Activated CD4-positive, alpha-beta T cell treated with anti-CD3 and anti-CD28 coated beads, Interleukin-2, amount 10 ng/mL, durations not matched to agents 24 days and 14 days (primary cell): ENCODE data around the gene HEBP1. TPM values are rescaled to one million over a fixed set of nuclear protein-coding genes. Genes with fewer than 3 reads are reported as not detected.

Source experiments
- DNase-seq: peaks from one replicate; pipeline ENCODE4 v3.0.0; 2022
- H3K27ac Mint-ChIP-seq: one replicate; pipeline ENCODE4 v1.8.0; 2022; ENCODE audit warnings: mild to moderate bottlenecking, mixed read lengths
- H3K27me3 Mint-ChIP-seq: one replicate; pipeline ENCODE4 v1.8.0; 2022; ENCODE audit warnings: mixed read lengths
- H3K36me3 Mint-ChIP-seq: one replicate; pipeline ENCODE4 v1.8.0; 2022; ENCODE audit warnings: low read depth, mild to moderate bottlenecking, mixed read lengths
- H3K4me1 Mint-ChIP-seq: one replicate; pipeline ENCODE4 v1.8.0; 2021; ENCODE audit warnings: mixed read lengths
- H3K4me3 Mint-ChIP-seq: one replicate; pipeline ENCODE4 v1.8.0; 2022; ENCODE audit warnings: mild to moderate bottlenecking, moderate library complexity, mixed read lengths
- H3K9me3 Mint-ChIP-seq: one replicate; pipeline ENCODE4 v1.8.0; 2021; ENCODE audit warnings: mixed read lengths
- intact Hi-C: fragments of 100-400 bp; cut with micrococcal nuclease; formaldehyde crosslinking; loops from one replicate; pipeline ENCODE4 v1.15.1; 2023
- total RNA-seq: library from RNA; stranded (reverse); gene quantifications from 2 replicates; pipeline ENCODE4 v1.2.3, GENCODE V29; 2022

The HEBP1 gene
- total RNA-seq, 1 donor from 2014 or later: 13.8 TPM

DNA sequence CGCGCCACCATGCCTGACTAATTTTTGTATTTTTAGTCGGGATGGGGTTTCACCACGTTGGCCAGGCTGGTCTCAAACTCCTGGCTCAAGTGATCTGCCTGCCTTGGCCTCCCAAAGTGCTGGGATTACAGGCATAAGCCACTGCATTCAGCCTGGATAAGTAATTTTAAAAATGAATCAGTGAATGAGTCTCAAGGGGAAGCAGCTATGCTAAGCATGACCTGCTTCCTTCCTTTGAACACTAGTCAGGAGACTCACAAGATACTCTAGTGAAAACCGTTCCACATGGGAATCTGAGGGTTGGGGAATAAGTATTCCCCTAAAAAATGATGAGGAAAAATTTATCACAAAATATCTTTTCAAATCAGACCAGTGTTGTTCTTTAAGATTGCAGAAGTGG, 33.4 kb upstream of the HEBP1 start:
- intact Hi-C loops: no loop called here
- no peaks in the 10 kb centered on the region for H3K4me1 Mint-ChIP-seq

DNA sequence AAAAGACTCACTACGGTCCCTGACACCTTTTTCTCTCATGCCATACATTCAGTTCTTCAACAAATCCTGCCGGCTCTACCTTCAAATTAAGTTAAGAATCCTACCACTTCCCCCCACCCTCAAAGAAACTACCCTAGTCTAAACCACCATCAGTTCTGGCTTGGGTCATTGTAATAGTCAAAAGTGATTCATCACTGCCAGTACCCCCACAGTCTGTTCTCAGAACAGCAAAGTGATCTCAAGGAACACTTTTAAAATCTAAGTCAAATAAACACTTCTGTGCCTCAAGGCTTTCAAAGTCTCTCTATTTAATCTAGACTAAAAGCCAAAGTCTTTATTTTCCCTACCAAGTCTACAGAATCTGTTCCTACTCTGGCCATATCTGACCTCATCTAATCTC, 32.1 kb upstream of the HEBP1 start:
- Mint-ChIP-seq H3K4me3 (no peak overlapping the region), H3K4me1 (no peaks in the 10 kb centered on the region), H3K27ac (no peak overlapping the region), H3K9me3 (no peaks in the 10 kb centered on the region), H3K27me3 (peaks cover 12% of the 10 kb centered on the region), H3K36me3 (no peaks in the 10 kb centered on the region)
- intact Hi-C loops: no loop called here
- DNase-seq: no peak

More for the DNA sequence above, 33.4 kb upstream of the HEBP1 start:
- Mint-ChIP-seq H3K27me3 (peaks cover 10% of the 10 kb centered on the region), H3K36me3 (no peaks in the 10 kb centered on the region), H3K27ac (no peak overlapping the region), H3K4me3 (no peak overlapping the region), H3K9me3 (no peaks in the 10 kb centered on the region)
- DNase-seq: no peak

DNA sequence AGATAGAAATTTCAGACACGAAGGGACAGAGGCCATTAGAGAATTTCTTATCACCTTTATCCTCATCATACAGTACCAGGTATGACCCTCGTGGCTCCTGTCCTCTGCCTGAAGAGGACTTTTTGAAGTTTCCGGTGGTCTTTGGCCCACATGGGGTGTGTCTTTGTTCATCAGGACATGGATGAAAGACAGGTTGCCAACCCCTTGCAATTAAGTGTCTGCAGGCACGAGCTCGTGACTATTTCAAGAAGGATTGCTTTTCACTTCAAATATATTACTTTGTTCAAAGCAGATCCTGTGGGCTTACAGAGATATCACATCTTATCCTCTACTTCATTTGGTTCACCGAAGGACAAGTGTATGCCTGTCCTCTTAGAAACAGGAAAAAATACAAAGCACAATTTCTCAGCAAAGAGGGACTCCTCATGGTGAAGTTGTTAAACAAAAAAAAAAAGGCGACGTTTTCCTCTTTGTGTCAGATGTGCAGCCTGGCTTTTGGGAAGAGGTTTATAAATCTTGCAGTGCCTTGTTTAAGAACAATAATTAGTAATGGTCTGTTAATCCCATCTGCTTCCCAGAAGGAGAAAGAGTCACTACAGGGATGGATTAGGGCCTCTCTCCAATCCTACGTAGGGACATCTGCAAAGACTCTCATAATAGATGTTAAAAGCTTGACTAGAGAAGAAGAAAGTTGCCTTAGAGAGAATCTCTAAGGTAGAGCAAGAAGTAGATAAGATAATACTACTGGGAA, 30.7 kb upstream of the HEBP1 start:
- H3K27ac Mint-ChIP-seq: no peak overlapping the region
- H3K4me3 Mint-ChIP-seq: no peak overlapping the region
- no peak for DNase-seq
- H3K36me3 Mint-ChIP-seq: no peaks in the 10 kb centered on the region
- intact Hi-C loops: no loop called here
- H3K27me3 Mint-ChIP-seq: peaks cover 24% of the 10 kb centered on the region
- no peaks in the 10 kb centered on the region for H3K4me1 Mint-ChIP-seq
- H3K9me3 Mint-ChIP-seq: no peaks in the 10 kb centered on the region

DNA sequence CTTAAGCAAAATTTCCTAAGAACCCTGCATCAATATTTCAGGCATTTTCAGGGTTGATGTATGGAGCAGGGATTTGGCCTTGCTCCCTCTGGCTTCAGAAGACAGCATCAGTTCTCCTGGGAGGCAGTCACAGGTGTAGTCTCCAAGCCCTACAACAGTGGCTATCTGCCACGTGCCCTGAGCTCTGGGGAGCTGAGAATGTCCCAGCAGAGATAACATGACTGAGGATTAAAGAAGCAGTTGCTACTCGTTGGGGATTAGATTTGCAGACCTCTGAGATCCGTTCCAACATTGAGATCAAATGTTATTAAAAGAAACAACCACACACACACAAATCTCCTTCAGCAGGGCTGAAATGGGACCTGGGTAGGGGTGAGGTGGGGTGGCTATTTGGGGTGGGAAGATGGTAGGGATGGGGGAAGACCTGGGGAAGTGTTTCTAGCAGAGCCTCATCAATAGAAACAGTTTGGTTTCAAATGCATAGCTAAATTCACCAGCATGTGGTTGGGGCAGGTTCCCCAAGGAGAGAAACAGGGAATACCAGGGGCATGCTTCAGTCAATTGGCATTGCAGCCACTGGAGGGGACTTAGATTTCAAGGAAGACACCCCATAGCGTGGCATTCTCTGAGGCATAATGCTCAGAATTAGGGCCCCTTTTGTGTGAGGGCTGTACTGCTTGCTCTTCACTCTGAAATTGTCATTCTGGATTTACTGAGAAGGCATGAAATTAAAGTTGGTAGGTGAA, 28.9 kb upstream of the HEBP1 start:
- Mint-ChIP-seq H3K27me3 (peaks cover 33% of the 10 kb centered on the region), H3K9me3 (no peaks in the 10 kb centered on the region), H3K4me1 (no peaks in the 10 kb centered on the region), H3K4me3 (no peak overlapping the region), H3K27ac (no peak overlapping the region), H3K36me3 (no peaks in the 10 kb centered on the region)
- intact Hi-C loops: no loop called here
- DNase-seq: no peak

DNA sequence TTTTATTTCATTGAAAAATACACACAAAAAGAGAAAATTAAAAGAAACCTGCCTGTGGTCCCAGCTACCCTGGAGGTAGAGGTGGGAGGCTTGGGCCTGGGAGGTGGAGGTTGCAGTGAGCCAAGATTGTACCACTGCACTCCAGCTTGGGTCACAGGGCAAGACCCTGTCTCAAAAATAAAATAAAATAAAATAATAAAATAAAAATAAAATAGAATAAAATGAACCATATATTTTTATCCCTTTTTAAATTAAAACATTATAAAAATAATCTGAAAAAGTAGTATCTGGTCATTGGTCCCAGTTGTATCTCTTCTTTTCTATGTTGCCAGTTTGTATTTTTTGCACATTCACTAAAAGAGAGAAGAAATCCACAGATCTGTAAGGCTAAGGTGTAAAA, 27.4 kb upstream of the HEBP1 start:
- Mint-ChIP-seq H3K27me3 (peaks cover 35% of the 10 kb centered on the region), H3K4me1 (no peaks in the 10 kb centered on the region), H3K4me3 (no peak overlapping the region), H3K36me3 (no peaks in the 10 kb centered on the region), H3K27ac (no peak overlapping the region), H3K9me3 (no peaks in the 10 kb centered on the region)
- intact Hi-C loops: no loop called here
- DNase-seq: no peak

DNA sequence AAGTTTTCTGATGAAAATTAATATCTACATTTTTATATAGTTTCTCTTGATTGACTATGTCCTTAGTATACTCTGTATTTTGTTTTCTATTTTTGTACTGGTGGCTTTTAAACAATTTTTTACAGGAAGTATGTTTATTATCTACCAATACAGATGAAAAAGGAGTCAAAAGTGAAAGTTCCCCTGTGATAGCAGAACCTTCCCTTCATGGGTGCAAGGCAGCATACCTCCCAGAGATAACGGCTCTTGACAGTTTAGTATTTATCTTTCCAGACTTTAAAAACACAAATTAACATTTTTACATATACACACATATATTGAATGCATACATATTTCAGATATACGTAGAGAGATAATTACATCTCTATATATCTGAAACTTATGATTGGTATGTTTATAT, 27.0 kb upstream of the HEBP1 start:
- Mint-ChIP-seq H3K36me3 (no peaks in the 10 kb centered on the region), H3K27me3 (peaks cover 35% of the 10 kb centered on the region), H3K4me1 (no peaks in the 10 kb centered on the region), H3K4me3 (no peak overlapping the region), H3K27ac (no peak overlapping the region), H3K9me3 (no peaks in the 10 kb centered on the region)
- intact Hi-C loops: no loop called here
- DNase-seq: no peak

DNA sequence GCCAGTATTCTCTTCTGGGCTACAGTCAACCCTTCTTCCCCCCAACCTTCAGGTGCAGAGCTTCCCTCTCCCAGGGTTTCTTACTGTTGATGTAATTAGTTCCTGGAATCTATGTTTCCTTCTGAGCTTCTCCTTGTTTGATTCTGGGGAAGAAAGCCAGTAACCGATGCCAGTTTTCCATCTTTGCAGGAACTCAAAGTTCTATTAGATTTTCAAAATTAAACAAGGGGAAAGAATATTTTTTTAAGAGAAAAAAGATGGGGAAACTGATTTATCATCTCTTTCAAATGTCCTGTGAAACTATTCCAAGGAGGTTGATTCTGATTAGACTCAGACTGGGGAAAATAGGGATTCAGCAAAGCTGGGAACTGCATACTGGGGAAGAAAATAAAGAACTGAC, 26.2 kb upstream of the HEBP1 start:
- Mint-ChIP-seq H3K4me1 (no peaks in the 10 kb centered on the region), H3K27ac (no peak overlapping the region), H3K9me3 (no peaks in the 10 kb centered on the region), H3K27me3 (peaks cover 35% of the 10 kb centered on the region), H3K36me3 (no peaks in the 10 kb centered on the region), H3K4me3 (no peak overlapping the region)
- DNase-seq: no peak
- intact Hi-C loops: no loop called here

DNA sequence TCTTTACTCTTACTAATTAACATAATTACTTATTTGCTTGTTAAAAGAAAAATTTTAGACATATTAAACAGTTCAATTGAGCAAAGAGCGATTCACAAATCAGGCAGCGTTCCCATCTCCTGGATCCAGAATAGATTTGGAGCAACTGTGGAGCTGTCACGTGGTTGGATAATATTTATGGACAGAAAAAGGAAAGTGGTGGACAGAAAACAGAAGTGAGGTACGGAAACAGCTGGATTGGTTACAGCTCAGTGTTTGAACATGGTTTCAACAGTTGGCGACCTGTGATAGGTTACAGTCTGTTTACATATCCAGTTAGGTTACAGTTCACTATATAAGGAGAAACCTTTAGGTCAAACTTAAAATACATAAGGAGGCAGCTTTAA, 24.5 kb upstream of the HEBP1 start:
- Mint-ChIP-seq H3K27ac (no peak overlapping the region), H3K27me3 (peaks cover 33% of the 10 kb centered on the region), H3K9me3 (no peaks in the 10 kb centered on the region), H3K36me3 (no peaks in the 10 kb centered on the region), H3K4me3 (no peak overlapping the region), H3K4me1 (no peaks in the 10 kb centered on the region)
- DNase-seq: no peak
- intact Hi-C loops: no loop called here

DNA sequence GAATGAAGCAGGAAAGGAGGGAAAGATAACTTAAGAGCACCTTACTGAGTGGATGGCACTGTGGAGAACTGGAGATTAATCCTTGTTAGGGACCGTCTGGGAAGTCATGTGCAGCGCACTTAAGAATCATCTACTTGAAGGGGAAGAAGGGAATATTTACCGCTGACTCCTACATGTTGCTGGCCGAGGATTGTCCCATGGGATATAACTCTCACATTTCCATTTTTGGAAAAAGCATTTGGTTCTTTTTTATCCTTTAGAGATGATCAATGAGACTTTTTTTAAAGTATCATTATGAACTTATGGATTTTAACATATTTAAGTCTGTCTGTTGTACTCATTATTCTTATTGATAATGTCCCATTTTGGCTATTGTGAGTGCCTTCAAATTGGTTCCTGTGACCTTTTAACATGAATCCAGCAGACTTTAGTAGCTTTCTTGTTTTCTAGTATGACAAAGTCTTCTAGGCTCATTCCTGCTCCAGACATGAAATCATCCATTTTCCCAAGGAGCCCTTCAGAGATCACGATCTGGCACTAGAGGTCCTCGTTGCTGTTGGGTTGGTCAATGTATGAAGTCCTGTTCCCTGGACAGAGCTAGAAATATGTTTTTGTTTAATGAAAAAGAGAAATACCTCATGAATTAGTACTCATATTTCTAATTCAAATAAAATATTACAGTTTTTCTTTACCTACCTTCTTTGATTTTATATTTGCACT, 23.9 kb upstream of the HEBP1 start:
- Mint-ChIP-seq H3K4me3 (no peak overlapping the region), H3K4me1 (no peaks in the 10 kb centered on the region), H3K9me3 (no peaks in the 10 kb centered on the region), H3K27me3 (peaks cover 32% of the 10 kb centered on the region), H3K36me3 (no peaks in the 10 kb centered on the region), H3K27ac (no peak overlapping the region)
- no peak for DNase-seq
- intact Hi-C loops: no loop called here

DNA sequence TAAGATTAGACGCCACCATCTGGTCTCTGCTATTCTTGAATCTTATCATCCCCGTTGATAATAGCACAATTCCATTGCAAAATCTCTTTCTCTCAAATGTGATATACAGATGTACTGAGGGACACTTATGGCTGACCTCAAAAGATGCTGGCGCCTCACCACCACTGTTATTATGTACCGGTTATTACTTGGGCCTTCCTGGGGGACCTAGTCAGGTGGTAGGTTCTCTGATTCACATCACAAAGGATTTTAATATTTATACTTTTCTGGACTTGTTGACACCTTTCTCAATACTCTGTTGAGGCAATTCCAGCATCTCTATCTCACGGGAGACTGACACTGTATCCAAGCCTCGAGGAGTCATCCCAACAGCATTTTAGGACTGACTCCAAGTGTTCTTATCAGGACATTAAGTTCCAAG, 22.8 kb upstream of the HEBP1 start:
- intact Hi-C loops: no loop called here
- Mint-ChIP-seq H3K4me1 (no peaks in the 10 kb centered on the region), H3K9me3 (no peaks in the 10 kb centered on the region), H3K27ac (no peak overlapping the region), H3K36me3 (no peaks in the 10 kb centered on the region), H3K4me3 (no peak overlapping the region), H3K27me3 (peaks cover 38% of the 10 kb centered on the region)
- DNase-seq: no peak

DNA sequence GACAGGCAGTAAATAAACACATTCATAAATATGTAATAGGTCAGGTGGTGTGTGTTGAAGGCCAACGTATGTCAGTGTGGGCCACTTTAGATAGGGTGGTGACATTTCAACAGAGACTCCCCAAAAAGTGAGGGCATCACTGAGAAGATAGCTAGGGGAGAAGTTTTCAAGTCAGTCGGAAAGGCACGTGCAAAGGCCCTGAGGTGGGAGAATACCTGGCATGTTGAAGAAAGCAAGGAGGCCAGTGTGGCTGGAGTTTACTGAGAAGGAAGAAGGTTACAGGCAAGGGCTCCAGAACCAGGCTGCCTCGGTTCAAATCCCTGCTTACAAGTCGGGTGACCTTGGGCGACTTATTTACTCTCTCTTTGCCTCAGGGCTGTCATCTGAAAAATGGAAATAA, 11.0 kb upstream of the HEBP1 start:
- Mint-ChIP-seq H3K4me1 (no peaks in the 10 kb centered on the region), H3K27ac (no peak overlapping the region), H3K36me3 (no peaks in the 10 kb centered on the region), H3K4me3 (no peak overlapping the region), H3K9me3 (no peaks in the 10 kb centered on the region), H3K27me3 (peaks cover 28% of the 10 kb centered on the region)
- intact Hi-C loops: no loop called here
- DNase-seq: no peak

DNA sequence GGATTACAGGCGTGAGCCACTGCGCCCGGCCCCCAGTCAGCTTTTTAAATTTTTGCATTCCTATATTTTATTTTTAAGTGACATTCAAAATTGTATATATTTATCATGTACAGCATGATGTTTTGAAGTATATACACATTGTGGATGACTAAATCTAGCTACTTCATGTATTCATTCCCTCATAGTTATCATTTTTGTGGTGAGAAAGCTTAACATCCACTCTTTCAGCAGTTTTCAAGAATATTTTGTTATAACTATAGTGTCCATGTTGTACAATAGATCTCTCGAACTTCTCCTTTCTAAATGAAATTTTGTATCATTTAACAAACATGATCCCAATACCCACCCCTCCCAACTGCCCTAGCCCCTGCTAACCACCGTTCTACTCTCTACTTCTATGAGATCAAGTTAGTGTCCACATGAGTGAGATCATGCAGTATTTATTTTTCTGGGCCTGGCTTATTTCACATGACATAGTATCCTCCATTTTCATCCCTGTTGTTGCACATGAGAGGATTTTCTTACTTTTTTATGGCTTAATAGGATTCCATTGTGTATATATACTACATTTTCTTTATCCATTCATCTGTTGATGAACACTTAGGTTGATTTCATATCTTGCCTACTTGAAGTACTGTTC, 8.8 kb upstream of the HEBP1 start:
- peaks cover 28% of the 10 kb centered on the region for H3K27me3 Mint-ChIP-seq
- H3K4me1 Mint-ChIP-seq: no peaks in the 10 kb centered on the region
- H3K27ac Mint-ChIP-seq: no peak overlapping the region
- H3K4me3 Mint-ChIP-seq: no peak overlapping the region
- no peak for DNase-seq
- no peaks in the 10 kb centered on the region for H3K9me3 Mint-ChIP-seq
- intact Hi-C loops: loop anchor here (10.0 kb wide), 1 partner anchor 1356 kb away; the partner anchor contains the start of gene ATF7IP
- H3K36me3 Mint-ChIP-seq: no peaks in the 10 kb centered on the region

DNA sequence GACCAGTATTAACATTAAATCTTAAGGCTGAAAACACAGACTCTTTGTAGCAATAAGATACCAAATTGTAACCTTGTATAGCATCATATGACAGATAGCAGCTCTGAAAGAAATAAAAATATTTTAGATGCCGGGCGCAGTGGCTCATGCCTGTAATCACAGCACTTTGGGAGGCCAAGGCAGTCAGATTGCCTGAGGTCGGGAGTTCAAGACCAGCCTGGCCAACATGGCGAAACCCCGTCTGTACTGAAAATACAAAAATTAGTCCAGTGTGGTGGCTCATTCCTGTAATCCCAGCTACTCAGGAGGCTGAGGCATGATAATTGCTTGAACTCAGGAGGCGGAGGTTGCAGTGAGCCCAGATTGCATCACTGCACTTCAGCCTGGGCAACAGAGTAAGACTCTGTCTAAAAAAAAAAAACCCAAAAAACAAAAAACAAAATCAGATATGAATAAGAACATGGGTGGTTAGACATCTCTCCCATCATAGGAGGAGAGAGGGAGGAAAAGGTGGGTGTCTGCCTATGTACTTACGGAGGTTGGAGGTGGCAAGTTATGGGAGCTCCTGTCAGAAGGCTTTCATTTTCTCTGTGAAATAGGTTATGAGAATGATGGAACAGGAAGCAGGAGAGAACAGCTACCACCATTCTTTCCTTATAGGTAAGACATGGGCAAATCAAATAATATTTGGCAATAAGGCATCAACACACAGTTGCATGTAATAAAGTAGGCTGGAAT, 7.6 kb upstream of the HEBP1 start:
- DNase-seq: no peak
- H3K4me1 Mint-ChIP-seq: no peaks in the 10 kb centered on the region
- no peak overlapping the region for H3K4me3 Mint-ChIP-seq
- peaks cover 34% of the 10 kb centered on the region for H3K27me3 Mint-ChIP-seq
- intact Hi-C loops: loop anchor here (10.0 kb wide), 1 partner anchor 1357 kb away; the partner anchor contains the start of gene ATF7IP
- H3K27ac Mint-ChIP-seq: no peak overlapping the region
- H3K36me3 Mint-ChIP-seq: no peaks in the 10 kb centered on the region
- H3K9me3 Mint-ChIP-seq: no peaks in the 10 kb centered on the region
